CD4-positive, alpha-beta T cell (primary cell): Measurements from ENCODE around the gene ZNHIT6. TPM values are rescaled to one million over a fixed set of nuclear protein-coding genes. Genes with fewer than 3 reads are reported as not detected.

Experiments used
- ATAC-seq: fragments of 200-7000 bp; cut with Tn5 transposase; one replicate; pipeline ENCODE4 v1.10.0; 2022; ENCODE audit warnings: mild to moderate bottlenecking; ENCODE audit not compliant: poor library complexity
- CTCF ChIA-PET: fragments of 350-600 bp; sonication (Branson Sonifier 250); formaldehyde crosslinking; loops from one replicate; lab custom pipeline; 2021; ENCODE audit warnings: antibody characterized with exemption, inconsistent platforms; lab: Charles Lee
- POLR2A ChIA-PET: fragments of 350-600 bp; sonication (Branson Sonifier 250); formaldehyde crosslinking; loops from one replicate; lab custom pipeline; 2021; ENCODE audit warnings: antibody characterized with exemption, inconsistent platforms; lab: Charles Lee
- DNase-seq, 14 experiments: peaks; one replicate each; pipeline ENCODE4 v3.0.0-alpha.2; 2013 to 2020; ENCODE audit warnings: mixed read lengths in 2 of 14
- H3K27ac ChIP-seq, 2 donors: one replicate each; pipeline versions ENCODE4 v1.5.1 to v1.7.0; 2013; ENCODE audit warnings: low read length in 2 of 2, low read depth in 1 of 2, mild to moderate bottlenecking in 1 of 2
- H3K27me3 ChIP-seq, 2 experiments: 1 replicate in 1 of 2; 2 replicates in 1 of 2; pipeline versions ENCODE4 v1.6.1 to v1.7.0; 2013; ENCODE audit warnings: low read length in 2 of 2, control low read depth in 1 of 2, mild to moderate bottlenecking in 1 of 2, moderate library complexity in 1 of 2; ENCODE audit not compliant: insufficient read depth in 2 of 2, control insufficient read depth in 1 of 2
- H3K36me3 ChIP-seq: one replicate; pipeline ENCODE4 v1.6.1; 2013; ENCODE audit warnings: low read length, control low read depth; ENCODE audit not compliant: insufficient read depth
- H3K4me1 ChIP-seq: one replicate; pipeline ENCODE4 v1.6.1; 2013; ENCODE audit warnings: low read length, control low read depth; ENCODE audit not compliant: insufficient read depth
- H3K4me3 ChIP-seq: one replicate; pipeline ENCODE4 v1.5.1; 2013; ENCODE audit warnings: mild to moderate bottlenecking, low read length, moderate library complexity
- H3K9me3 ChIP-seq, 2 experiments: 1 replicate in 1 of 2; 2 replicates in 1 of 2; pipeline versions ENCODE4 v1.6.1 to v1.7.0; 2013; ENCODE audit warnings: low read length in 2 of 2, mild to moderate bottlenecking in 2 of 2, control low read depth in 1 of 2, moderate library complexity in 1 of 2; ENCODE audit not compliant: control insufficient read depth in 1 of 2, insufficient read depth in 1 of 2
- H3K27ac Mint-ChIP-seq: one replicate; pipeline ENCODE4 v1.8.0; 2020; ENCODE audit warnings: mixed read lengths
- H3K27me3 Mint-ChIP-seq: one replicate; pipeline ENCODE4 v1.8.0; 2021; ENCODE audit warnings: mixed read lengths
- H3K36me3 Mint-ChIP-seq: one replicate; pipeline ENCODE4 v1.8.0; 2021; ENCODE audit warnings: low read depth, mixed read lengths
- H3K4me1 Mint-ChIP-seq: one replicate; pipeline ENCODE4 v1.8.0; 2021; ENCODE audit warnings: low read depth, mixed read lengths
- H3K4me3 Mint-ChIP-seq: one replicate; pipeline ENCODE4 v1.8.0; 2020; ENCODE audit warnings: mild to moderate bottlenecking, mixed read lengths
- H3K9me3 Mint-ChIP-seq: one replicate; pipeline ENCODE4 v1.8.0; 2020; ENCODE audit warnings: mixed read lengths
- intact Hi-C, 2 experiments: fragments of 100-400 bp; cut with DNase I in 1 of 2; cut with micrococcal nuclease in 1 of 2; formaldehyde crosslinking; loops; one replicate each; pipeline versions ENCODE4 v1.15.1 to v1.9.0; 2023 to 2025; cut with DNase I, micrococcal nuclease
- total RNA-seq, 174 experiments: library from RNA in 2 of 174; stranded (reverse) in 2 of 174; gene quantifications; one replicate each; pipeline ENCODE4 v1.2.3 and lab custom pipeline; 2021 to 2026
- TF ChIP-seq, protein P1 (sequence below): fragments of 200-600 bp; IDR thresholded peaks from one replicate; pipeline ENCODE4 v1.8.0; 2022; ENCODE audit warnings: antibody characterized with exemption, mild to moderate bottlenecking

ZNHIT6 gene
- total RNA-seq, 2 experiments from 2014 or later = 10.4 to 10.8 TPM

DNA sequence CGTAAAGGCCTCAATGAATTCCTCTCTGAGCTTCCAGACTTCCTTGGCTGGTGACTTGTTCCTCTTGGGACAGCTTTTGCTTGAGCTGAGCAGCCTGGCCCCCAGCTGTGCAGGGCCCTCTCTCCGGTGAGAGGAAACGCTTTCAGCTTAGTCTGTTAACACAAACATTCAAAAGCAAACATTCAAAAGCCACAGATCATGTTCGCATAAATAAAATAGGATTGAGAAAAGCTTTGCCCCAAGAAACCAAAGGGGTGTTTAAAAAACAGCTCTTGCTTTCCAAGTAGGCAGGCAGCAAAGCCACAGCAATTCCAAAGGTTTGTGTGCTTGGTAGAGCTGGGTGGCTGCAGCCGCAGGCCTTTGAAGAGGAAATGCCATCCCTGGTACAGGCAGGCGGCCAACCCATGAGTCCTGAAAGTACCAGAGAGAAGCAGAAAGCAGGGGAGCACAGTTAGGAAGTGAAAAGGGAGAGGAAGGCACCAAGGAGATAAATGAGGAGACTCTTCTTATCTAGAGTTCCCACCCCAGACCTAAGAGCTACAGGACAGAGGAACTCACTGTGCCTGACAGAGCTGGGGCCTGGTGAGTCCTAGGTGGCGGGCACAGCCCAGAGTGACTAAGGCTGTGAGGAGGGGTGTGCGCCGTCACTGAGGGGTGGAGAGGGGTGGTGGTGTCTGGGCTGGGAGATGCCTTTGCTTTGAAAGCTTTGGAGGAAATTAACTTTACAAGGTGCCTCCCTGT is 79.3 kb downstream of the ZNHIT6 start:
- Histone ChIP-seq H3K36me3 (peaks cover 3% of the 10 kb centered on the region), H3K4me3 (no peak overlapping the region), H3K27ac (no peak overlapping the region), H3K9me3 (peaks cover 0 to 5% of the 10 kb centered on the region in 2 experiments), H3K4me1 (no peaks in the 10 kb centered on the region), H3K27me3 (no peaks in the 10 kb centered on the region)
- ChIA-PET POLR2A (no interaction called here), CTCF (no interaction called here)
- no peaks in the 10 kb centered on the region for H3K27me3 Mint-ChIP-seq
- DNase-seq (no peak), ATAC-seq (no peak)
- TF ChIP-seq, protein P1, sequence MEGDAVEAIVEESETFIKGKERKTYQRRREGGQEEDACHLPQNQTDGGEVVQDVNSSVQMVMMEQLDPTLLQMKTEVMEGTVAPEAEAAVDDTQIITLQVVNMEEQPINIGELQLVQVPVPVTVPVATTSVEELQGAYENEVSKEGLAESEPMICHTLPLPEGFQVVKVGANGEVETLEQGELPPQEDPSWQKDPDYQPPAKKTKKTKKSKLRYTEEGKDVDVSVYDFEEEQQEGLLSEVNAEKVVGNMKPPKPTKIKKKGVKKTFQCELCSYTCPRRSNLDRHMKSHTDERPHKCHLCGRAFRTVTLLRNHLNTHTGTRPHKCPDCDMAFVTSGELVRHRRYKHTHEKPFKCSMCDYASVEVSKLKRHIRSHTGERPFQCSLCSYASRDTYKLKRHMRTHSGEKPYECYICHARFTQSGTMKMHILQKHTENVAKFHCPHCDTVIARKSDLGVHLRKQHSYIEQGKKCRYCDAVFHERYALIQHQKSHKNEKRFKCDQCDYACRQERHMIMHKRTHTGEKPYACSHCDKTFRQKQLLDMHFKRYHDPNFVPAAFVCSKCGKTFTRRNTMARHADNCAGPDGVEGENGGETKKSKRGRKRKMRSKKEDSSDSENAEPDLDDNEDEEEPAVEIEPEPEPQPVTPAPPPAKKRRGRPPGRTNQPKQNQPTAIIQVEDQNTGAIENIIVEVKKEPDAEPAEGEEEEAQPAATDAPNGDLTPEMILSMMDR = no peak
- no peak overlapping the region for H3K27ac Mint-ChIP-seq
- H3K4me3 Mint-ChIP-seq = no peak overlapping the region
- H3K36me3 Mint-ChIP-seq = peaks cover 81% of the 10 kb centered on the region
- intact Hi-C loops = no loop called here
- H3K4me1 Mint-ChIP-seq = no peaks in the 10 kb centered on the region
- H3K9me3 Mint-ChIP-seq = peaks cover 12% of the 10 kb centered on the region

DNA sequence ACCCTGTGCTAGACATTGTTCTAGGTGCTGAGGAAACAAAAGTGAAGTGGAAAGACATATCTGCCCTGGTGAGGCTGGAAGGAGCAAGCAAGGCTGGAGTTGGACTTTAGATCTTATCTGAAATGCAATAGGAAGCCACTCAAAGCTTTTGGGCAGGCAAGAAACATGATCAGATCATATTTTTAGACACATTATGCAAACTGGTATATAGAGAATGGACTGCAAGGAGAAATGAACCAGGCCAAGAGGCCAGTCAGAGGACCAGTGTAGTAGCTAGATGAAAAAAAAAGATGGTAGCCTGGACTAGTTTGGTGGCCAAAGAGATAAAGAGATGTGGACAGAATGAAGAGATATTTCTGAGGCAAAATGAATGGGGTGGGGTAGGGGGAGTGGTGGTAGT is 81.4 kb downstream of the ZNHIT6 start:
- CTCF ChIA-PET = no interaction called here
- intact Hi-C loops = no loop called here
- no peak for DNase-seq

DNA sequence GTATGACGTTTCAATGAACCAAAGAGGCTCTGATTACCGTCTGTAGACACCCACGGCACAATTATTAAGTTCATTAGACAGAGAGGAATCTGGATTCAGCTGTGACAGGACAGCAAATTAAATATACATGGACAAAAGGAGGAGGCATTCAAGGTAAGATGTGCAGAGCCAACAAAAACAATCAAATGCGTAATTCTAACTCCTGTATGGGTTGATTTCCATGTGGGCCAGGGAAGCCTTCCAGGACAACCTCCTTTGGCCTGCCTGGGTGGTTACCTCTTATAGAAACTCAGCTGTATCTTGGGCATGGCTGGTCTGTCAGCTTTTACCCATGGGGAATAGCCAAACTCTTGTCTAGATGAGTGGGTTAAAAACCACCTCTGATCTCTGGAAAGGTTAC is 83.9 kb downstream of the ZNHIT6 start:
- H3K36me3 Mint-ChIP-seq = peaks cover 91% of the 10 kb centered on the region
- Histone ChIP-seq H3K4me1 (no peaks in the 10 kb centered on the region), H3K27ac (no peak overlapping the region), H3K9me3 (peaks cover 0 to 14% of the 10 kb centered on the region in 2 experiments), H3K36me3 (peaks cover 3% of the 10 kb centered on the region), H3K4me3 (no peak overlapping the region), H3K27me3 (no peaks in the 10 kb centered on the region)
- POLR2A ChIA-PET = no interaction called here
- TF ChIP-seq, protein P1 = no peak
- no peaks in the 10 kb centered on the region for H3K27me3 Mint-ChIP-seq
- intact Hi-C loops = no loop called here
- no peaks in the 10 kb centered on the region for H3K4me1 Mint-ChIP-seq
- CTCF ChIA-PET = no interaction called here
- ATAC-seq (no peak), DNase-seq (no peak)
- no peak overlapping the region for H3K27ac Mint-ChIP-seq
- H3K9me3 Mint-ChIP-seq = peaks cover 21% of the 10 kb centered on the region
- no peak overlapping the region for H3K4me3 Mint-ChIP-seq

More for the DNA sequence above, 81.4 kb downstream of the ZNHIT6 start:
- H3K4me3 Mint-ChIP-seq = no peak overlapping the region
- H3K27me3 Mint-ChIP-seq = no peaks in the 10 kb centered on the region
- no peak for ATAC-seq
- Histone ChIP-seq H3K4me3 (no peak overlapping the region), H3K9me3 (peaks cover 5% of the 10 kb centered on the region in 2 experiments), H3K36me3 (peaks cover 3% of the 10 kb centered on the region), H3K27me3 (no peaks in the 10 kb centered on the region), H3K27ac (no peak overlapping the region), H3K4me1 (no peaks in the 10 kb centered on the region)
- peaks cover 89% of the 10 kb centered on the region for H3K36me3 Mint-ChIP-seq
- POLR2A ChIA-PET = no interaction called here
- H3K4me1 Mint-ChIP-seq = no peaks in the 10 kb centered on the region
- H3K27ac Mint-ChIP-seq = no peak overlapping the region
- TF ChIP-seq, protein P1 = no peak
- H3K9me3 Mint-ChIP-seq = peaks cover 18% of the 10 kb centered on the region
